GM12878 (cell line): Measurements from ENCODE around the gene TRAF3IP3. TPM values are rescaled to one million over a fixed set of nuclear protein-coding genes. Genes with fewer than 3 reads are reported as not detected.

ENCODE experiments used
- CBX3 ChIP-seq: fragments of 200-600 bp; sonication (generic); IDR thresholded peaks from 2 replicates; pipeline ENCODE4 v1.6.1; 2016; ENCODE audit warnings: low read depth, borderline replicate concordance
- CEBPZ ChIP-seq: fragments of 150-350 bp; IDR thresholded peaks from 2 replicates; pipeline ENCODE4 v1.6.1; 2016; ENCODE audit warnings: low read depth, low read length
- CHD2 ChIP-seq: IDR thresholded peaks from 2 replicates; pipeline ENCODE4 v1.6.1; 2011; ENCODE audit warnings: low read depth, low read length, improper control_type of control experiment, borderline replicate concordance
- EED ChIP-seq: sonication (generic); IDR thresholded peaks from 2 replicates; pipeline ENCODE4 v1.6.1; 2016; ENCODE audit warnings: antibody characterized with exemption, low read depth
- IRF4 ChIP-seq: IDR thresholded peaks from 2 replicates; pipeline ENCODE4 v1.6.1; 2011; ENCODE audit warnings: low read depth, low read length
- MEF2A ChIP-seq: IDR thresholded peaks from 2 replicates; pipeline ENCODE4 v1.6.1; 2011; ENCODE audit warnings: low read depth, mild to moderate bottlenecking, low read length, moderate library complexity; ENCODE audit not compliant: insufficient read depth
- NFXL1 ChIP-seq: fragments of 450-650 bp; IDR thresholded peaks from 2 replicates; pipeline ENCODE4 v1.6.1; 2017; ENCODE audit warnings: antibody characterized with exemption, mild to moderate bottlenecking, borderline replicate concordance
- NR2F1 ChIP-seq: fragments of 450-650 bp; conservative IDR thresholded peaks from 2 replicates; pipeline ENCODE4 v1.6.1; 2017; ENCODE audit warnings: mild to moderate bottlenecking
- POU2F2 ChIP-seq: IDR thresholded peaks from 3 replicates; pipeline ENCODE4 v1.6.1; 2011; ENCODE audit warnings: low read depth, mild to moderate bottlenecking, low read length, borderline replicate concordance
- PRDM15 ChIP-seq: fragments of 450-650 bp; formaldehyde crosslinking; IDR thresholded peaks from 2 replicates; pipeline ENCODE4 v1.4.0; 2020; ENCODE audit warnings: mild to moderate bottlenecking, moderate library complexity
- RB1 ChIP-seq: fragments of 450-650 bp; formaldehyde crosslinking; IDR thresholded peaks from 2 replicates; pipeline ENCODE4 v1.6.1; 2017; ENCODE audit warnings: mild to moderate bottlenecking, borderline replicate concordance
- SPI1 ChIP-seq: IDR thresholded peaks from 2 replicates; pipeline ENCODE4 v1.6.1; 2011; ENCODE audit warnings: low read depth, mild to moderate bottlenecking, low read length, moderate library complexity, borderline replicate concordance; ENCODE audit not compliant: insufficient read depth
- STAT1 ChIP-seq: fragments of 450-650 bp; conservative IDR thresholded peaks from 2 replicates; pipeline ENCODE4 v1.6.1; 2014; ENCODE audit warnings: antibody characterized with exemption, mild to moderate bottlenecking
- TARDBP ChIP-seq: IDR thresholded peaks from 2 replicates; pipeline ENCODE4 v1.6.1; 2016; ENCODE audit warnings: borderline replicate concordance
- TCF12 ChIP-seq: IDR thresholded peaks from 2 replicates; pipeline ENCODE4 v1.6.1; 2011; ENCODE audit warnings: low read depth, mild to moderate bottlenecking, low read length
- TCF3 ChIP-seq: IDR thresholded peaks from 2 replicates; pipeline ENCODE4 v1.6.1; 2012; ENCODE audit warnings: low read depth, mild to moderate bottlenecking, low read length, borderline replicate concordance; ENCODE audit not compliant: insufficient read depth
- YBX1 ChIP-seq: fragments of 450-650 bp; IDR thresholded peaks from 2 replicates; pipeline ENCODE4 v1.6.1; 2016; ENCODE audit warnings: antibody characterized with exemption
- ZNF622 ChIP-seq: fragments of 450-650 bp; IDR thresholded peaks from 2 replicates; pipeline ENCODE4 v1.6.1; 2017; ENCODE audit warnings: mild to moderate bottlenecking, inconsistent platforms
- ZNF687 ChIP-seq: fragments of 450-650 bp; IDR thresholded peaks from 2 replicates; pipeline ENCODE4 v1.6.1; 2017; ENCODE audit warnings: mild to moderate bottlenecking, moderate library complexity
- polyA plus RNA-seq, 11 experiments: library from polyadenylated mRNA; depleted of rRNA in 4 of 11; unstranded in 6 of 11; stranded (reverse) in 5 of 11; fragments of >200 nt; fragmentation: Nextera tagmentation in 4 of 11; fragmentation: Illumina TruSeq in 1 of 11; extraction: Ambion mirVana in 4 of 11; extraction: Trizol in 1 of 11; gene quantifications; 1 replicate in 1 of 11; 2 replicates in 10 of 11; pipeline versions ENCODE4 v1.2.1 to v1.2.3, GENCODE V29; 2011 to 2016; ENCODE audit warnings: inconsistent platforms in 2 of 11, missing spikeins in 2 of 11, low read depth in 1 of 11
- total RNA-seq, 4 experiments: library from RNA; depleted of rRNA in 3 of 4; stranded (reverse); fragments of >200 nt in 3 of 4; fragmentation: Illumina TruSeq in 1 of 4; extraction: Trizol in 1 of 4; gene quantifications; 2 replicates each; pipeline versions ENCODE4 v1.2.1 to v1.2.3, GENCODE V29; 2013 to 2021

TRAF3IP3 gene
- total and polyA plus RNA-seq, 10 of the 15 experiments (the other 5 are each of a cell fraction or from before 2014, with no cell fraction given) = 61.6 to 121 (median 96.5) TPM

GRCh38 chr1:209784265-209785169 lies 28.7 kb downstream of the TRAF3IP3 start, which contains the start of gene C1orf74 (continued):
- no peak for TF ChIP-seq CBX3
- TF ChIP-seq ZNF622 = no peak
- TF ChIP-seq NR2F1 = no peak
- TF ChIP-seq SPI1 = peak; percentile 67
- TF ChIP-seq POU2F2 = 0 out of 3 replicates have a peak, but pooled peaks have one; percentile 17
- TF ChIP-seq YBX1 = no peak
- TF ChIP-seq NFXL1 = no peak
- no peak for TF ChIP-seq IRF4
- TF ChIP-seq MEF2A = no peak
- TF ChIP-seq EED = 0 out of 2 replicates have a peak, but pooled peaks have one; percentile 21
- peak; percentile 48; the same call in 1 of the 2 replicates for TF ChIP-seq TCF12
- TF ChIP-seq ZNF687 = peak; percentile 80
- TF ChIP-seq TCF3 = peak; percentile 22; the same call in 1 of the 2 replicates
- TF ChIP-seq PRDM15 (CRISPR knock-in tag) = no peak
- peak; percentile 75; the same call in 1 of the 2 replicates for TF ChIP-seq RB1
- TF ChIP-seq CHD2 = peak; percentile 99
- no peak for TF ChIP-seq CEBPZ
- TF ChIP-seq STAT1 = 0 out of 2 replicates have a peak, but pooled peaks have one; percentile 21
- 0 out of 2 replicates have a peak, but pooled peaks have one; percentile 26 for TF ChIP-seq TARDBP
